Activated CD8-positive, alpha-beta memory T cell treated with anti-CD3 and anti-CD28 coated beads, Interleukin-2, amount 50 U/mL, for 1 hour (primary cell): ENCODE results near the gene RTCA.
"Not testable (repeated sequence)": the region's sequence is repeated elsewhere in the genome, so short reads cannot be mapped to it uniquely, and the experiment has no call there.

Source experiments
- DNase-seq: peaks from one replicate; pipeline ENCODE4 v3.0.0-alpha.2; 2020; ENCODE audit errors: extremely low read depth

Gene RTCA

GRCh38 chr1:100258427-100258826 is 7.6 kb upstream of the RTCA start:
- DNase-seq, result not testable (repeated sequence)

GRCh38 chr1:100261686-100262085 is 4.3 kb upstream of the RTCA start:
- DNase-seq, result no peak

- DNase-seq, result not testable (repeated sequence)
Measured at GRCh38 chr1:100264081-100264480, 1.9 kb upstream of the RTCA start.

- DNase-seq, result no peak
Measured at GRCh38 chr1:100265562-100265930, 470 bp upstream of the RTCA start.

GRCh38 chr1:100266741-100267140 is 725 bp downstream of the RTCA start:
- no peak for DNase-seq

- no peak for DNase-seq
Measured at GRCh38 chr1:100267284-100267683, 1.3 kb downstream of the RTCA start.

- DNase-seq, result no peak
Measured at GRCh38 chr1:100268202-100268601, 2.2 kb downstream of the RTCA start.

- no peak for DNase-seq
Measured at GRCh38 chr1:100277866-100278265, 11.8 kb downstream of the RTCA start.

GRCh38 chr1:100279358-100279923 is 13.4 kb downstream of the RTCA start:
- no peak for DNase-seq

GRCh38 chr1:100279954-100280682 is 14.1 kb downstream of the RTCA start:
- no peak for DNase-seq

- DNase-seq, result no peak
Measured at GRCh38 chr1:100284591-100284990, 18.6 kb downstream of the RTCA start.

- DNase-seq, result no peak
Measured at GRCh38 chr1:100287162-100287561, 21.1 kb downstream of the RTCA start.

- DNase-seq, result no peak
Measured at GRCh38 chr1:100290291-100290690, 24.3 kb downstream of the RTCA start.

GRCh38 chr1:100292711-100293110 is 26.7 kb downstream of the RTCA start:
- no peak for DNase-seq

GRCh38 chr1:100296140-100296539 is 30.1 kb downstream of the RTCA start:
- DNase-seq, result no peak

GRCh38 chr1:100296997-100297396 is 31.0 kb downstream of the RTCA start:
- not testable (repeated sequence) for DNase-seq

GRCh38 chr1:100298512-100298911 is 32.5 kb downstream of the RTCA start:
- no peak for DNase-seq

- no peak for DNase-seq
Measured at GRCh38 chr1:100299521-100300222, 33.7 kb downstream of the RTCA start.

GRCh38 chr1:100300691-100301090 is 34.7 kb downstream of the RTCA start:
- DNase-seq, result no peak

- DNase-seq, result no peak
Measured at GRCh38 chr1:100302739-100303138, 36.7 kb downstream of the RTCA start.

GRCh38 chr1:100304227-100304626 is 38.2 kb downstream of the RTCA start:
- no peak for DNase-seq

- DNase-seq, result no peak
Measured at GRCh38 chr1:100304921-100305320, 38.9 kb downstream of the RTCA start.

- no peak for DNase-seq
Measured at GRCh38 chr1:100305954-100306353, 39.9 kb downstream of the RTCA start.
